Adrenal gland (tissue), 5 donors: ENCODE measurements around the gene YWHAE.

Experiments
- CTCF ChIP-seq, 6 experiments: fragments of 450-650 bp in 4 of 6; fragments of 200-600 bp in 2 of 6; sonication (generic) in 1 of 6; IDR thresholded peaks; 1 replicate in 5 of 6; 2 replicates in 1 of 6; pipeline versions ENCODE4 v1.5.1 to v1.8.0; 2016 to 2021; ENCODE audit warnings: antibody characterized with exemption in 6 of 6, mild to moderate bottlenecking in 2 of 6, moderate library complexity in 1 of 6
- POLR2A ChIP-seq, 2 donors: fragments of 450-650 bp; IDR thresholded peaks; one replicate each; pipeline ENCODE4 v1.6.1; 2017; ENCODE audit warnings: antibody characterized with exemption in 2 of 2, mild to moderate bottlenecking in 2 of 2, moderate library complexity in 1 of 2
- donor health status: DM: no; HTN: no; CAD: no.

GRCh38 chr17:1372618-1373017 is 27.4 kb downstream of the YWHAE start:
- TF ChIP-seq CTCF (IDR thresholded peaks at IDR 0.05), result no peak
- no peak for TF ChIP-seq POLR2A (IDR thresholded peaks at IDR 0.05)
